Measurements from ENCODE around the gene PRODH2.

The PRODH2 gene

DNA sequence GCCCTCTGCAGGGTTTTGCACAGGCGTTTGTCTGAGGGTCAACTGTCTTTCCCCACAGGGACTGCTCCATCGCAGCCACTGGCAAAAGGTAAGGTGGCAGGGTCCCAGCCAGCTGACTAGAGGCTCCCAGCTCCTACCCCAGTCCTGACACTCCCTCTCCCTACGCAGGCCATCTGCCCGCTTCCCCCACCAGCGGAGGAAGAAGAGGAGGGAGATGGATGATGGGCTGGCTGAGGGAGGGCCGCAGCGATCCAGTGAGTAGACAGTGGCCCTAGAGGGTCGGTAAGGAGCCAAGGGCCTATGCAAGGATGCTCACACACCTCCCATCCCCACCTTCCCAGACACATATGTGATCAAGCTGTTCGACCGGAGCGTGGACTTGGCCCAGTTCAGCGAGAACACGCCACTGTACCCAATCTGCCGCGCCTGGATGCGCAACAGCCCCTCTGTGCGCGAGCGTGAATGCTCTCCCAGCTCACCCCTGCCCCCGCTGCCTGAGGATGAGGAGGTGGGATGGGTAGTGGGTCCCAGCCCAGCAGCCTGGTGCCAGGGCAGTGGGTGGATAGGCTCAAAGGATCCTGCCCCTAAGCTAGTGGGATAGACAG, 59.8 kb downstream of the PRODH2 start:
- no peak for DNase-seq (ENCODE audit: low read depth)
- H3K4me3 ChIP-seq (ENCODE audit: low read depth, low read length), result no peak overlapping the region
- TF ChIP-seq, protein P1, sequence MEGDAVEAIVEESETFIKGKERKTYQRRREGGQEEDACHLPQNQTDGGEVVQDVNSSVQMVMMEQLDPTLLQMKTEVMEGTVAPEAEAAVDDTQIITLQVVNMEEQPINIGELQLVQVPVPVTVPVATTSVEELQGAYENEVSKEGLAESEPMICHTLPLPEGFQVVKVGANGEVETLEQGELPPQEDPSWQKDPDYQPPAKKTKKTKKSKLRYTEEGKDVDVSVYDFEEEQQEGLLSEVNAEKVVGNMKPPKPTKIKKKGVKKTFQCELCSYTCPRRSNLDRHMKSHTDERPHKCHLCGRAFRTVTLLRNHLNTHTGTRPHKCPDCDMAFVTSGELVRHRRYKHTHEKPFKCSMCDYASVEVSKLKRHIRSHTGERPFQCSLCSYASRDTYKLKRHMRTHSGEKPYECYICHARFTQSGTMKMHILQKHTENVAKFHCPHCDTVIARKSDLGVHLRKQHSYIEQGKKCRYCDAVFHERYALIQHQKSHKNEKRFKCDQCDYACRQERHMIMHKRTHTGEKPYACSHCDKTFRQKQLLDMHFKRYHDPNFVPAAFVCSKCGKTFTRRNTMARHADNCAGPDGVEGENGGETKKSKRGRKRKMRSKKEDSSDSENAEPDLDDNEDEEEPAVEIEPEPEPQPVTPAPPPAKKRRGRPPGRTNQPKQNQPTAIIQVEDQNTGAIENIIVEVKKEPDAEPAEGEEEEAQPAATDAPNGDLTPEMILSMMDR (IDR thresholded peaks at IDR 0.05; ENCODE audit: insufficient read depth, low read depth, low read length, missing control alignments), result no peak

DNA sequence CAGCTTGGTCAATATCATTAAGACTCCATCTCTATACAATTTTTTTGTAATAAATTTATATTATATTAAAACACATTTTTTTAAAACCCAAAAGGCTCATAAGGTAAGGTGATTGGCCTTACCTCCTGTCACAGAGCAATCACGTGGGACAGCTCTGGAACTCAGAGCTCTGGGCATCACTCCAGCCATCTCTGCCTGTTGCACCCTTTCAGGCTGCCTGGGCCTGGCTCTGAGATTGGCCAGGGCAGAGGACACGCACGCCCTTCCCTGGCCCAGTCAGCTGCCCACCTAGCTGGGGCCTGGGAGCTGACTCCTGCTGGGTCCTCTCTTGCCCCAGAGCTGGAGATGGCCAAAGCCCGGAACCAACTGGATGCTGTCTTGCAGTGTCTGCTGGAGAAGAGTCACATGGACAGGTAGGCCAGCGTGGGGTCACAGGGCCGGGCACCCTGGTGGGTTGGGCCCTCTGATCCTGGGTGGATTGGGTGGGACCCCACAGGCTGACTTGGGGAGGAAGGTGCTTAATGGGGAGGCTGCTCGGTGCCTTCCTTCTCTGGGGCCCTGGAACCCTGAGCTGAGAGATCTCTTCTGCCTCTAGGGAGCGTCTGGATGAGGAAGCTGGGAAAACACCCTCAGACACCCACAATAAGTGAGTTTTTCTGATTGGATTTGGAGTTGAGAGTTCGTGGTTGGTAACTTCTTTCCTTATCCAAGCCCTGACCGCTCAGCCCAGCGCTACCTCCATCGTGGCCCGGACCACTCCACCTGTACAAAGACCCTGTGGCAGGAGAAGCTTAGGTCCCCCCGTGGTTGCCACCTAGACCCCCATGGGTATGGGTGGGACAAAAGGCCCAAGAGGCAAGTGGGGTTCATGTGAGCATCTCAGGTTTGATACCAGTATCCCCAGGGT, 60.6 kb downstream of the PRODH2 start:
- no peak for DNase-seq (ENCODE audit: low read depth)
- no peak overlapping the region for H3K4me3 ChIP-seq (ENCODE audit: low read depth, low read length)
- TF ChIP-seq, protein P1 (IDR thresholded peaks at IDR 0.05; ENCODE audit: insufficient read depth, low read depth, low read length, missing control alignments), result no peak

- H3K4me3 ChIP-seq (ENCODE audit: low read depth, low read length), result no peak overlapping the region
- TF ChIP-seq, protein P1 (IDR thresholded peaks at IDR 0.05; ENCODE audit: insufficient read depth, low read depth, low read length, missing control alignments), result no peak
- DNase-seq (ENCODE audit: low read depth), result no peak
Observed at GRCh38 chr19:35750167-35750566, 62.5 kb downstream of the PRODH2 start.
